ENCODE results near the gene AGAP1. TPM values are rescaled to one million over a fixed set of nuclear protein-coding genes. Genes with fewer than 3 reads are reported as not detected.

Gene AGAP1
- 19.5 and 20.9 TPM in 2 replicates for total RNA-seq
- polyA plus RNA-seq, result 10.2 and 10.8 TPM in 2 replicates
- 7.8 and 8.3 TPM in 2 replicates for polyA plus RNA-seq (2011; cell fraction: cytosol; rRNA removed)
- 14.8 and 17.7 TPM in 2 replicates for polyA plus RNA-seq (2011; cell fraction: nucleus; rRNA removed)
- 8.5 and 9.4 TPM in 2 replicates for polyA plus RNA-seq (2012)
- polyA minus RNA-seq, result 34.2 and 41.8 TPM in 2 replicates
- polyA minus RNA-seq (2011; cell fraction: cytosol; rRNA and poly(A)+ RNA removed), result 19.9 TPM
- polyA minus RNA-seq (2011; cell fraction: nucleus; rRNA and poly(A)+ RNA removed), result 45.6 and 48.1 TPM in 2 replicates
- Bru-seq, nascent RNA, result percentile 65 among the genes with signal in this experiment
- BruChase-seq, experiment 1, labeled RNA remaining after a 6-hour chase, result percentile 62 among the genes with signal in this experiment
- BruChase-seq, experiment 2, labeled RNA remaining after a 2-hour chase, result percentile 65 among the genes with signal in this experiment
- long read RNA-seq, full-length matches to known transcripts, result 1 of 10 reads
- long read RNA-seq, partial matches to known transcripts, result 2 of 10 reads
- long read RNA-seq, other reads (novel, unspliced or antisense), result 7 of 10 reads

DNA sequence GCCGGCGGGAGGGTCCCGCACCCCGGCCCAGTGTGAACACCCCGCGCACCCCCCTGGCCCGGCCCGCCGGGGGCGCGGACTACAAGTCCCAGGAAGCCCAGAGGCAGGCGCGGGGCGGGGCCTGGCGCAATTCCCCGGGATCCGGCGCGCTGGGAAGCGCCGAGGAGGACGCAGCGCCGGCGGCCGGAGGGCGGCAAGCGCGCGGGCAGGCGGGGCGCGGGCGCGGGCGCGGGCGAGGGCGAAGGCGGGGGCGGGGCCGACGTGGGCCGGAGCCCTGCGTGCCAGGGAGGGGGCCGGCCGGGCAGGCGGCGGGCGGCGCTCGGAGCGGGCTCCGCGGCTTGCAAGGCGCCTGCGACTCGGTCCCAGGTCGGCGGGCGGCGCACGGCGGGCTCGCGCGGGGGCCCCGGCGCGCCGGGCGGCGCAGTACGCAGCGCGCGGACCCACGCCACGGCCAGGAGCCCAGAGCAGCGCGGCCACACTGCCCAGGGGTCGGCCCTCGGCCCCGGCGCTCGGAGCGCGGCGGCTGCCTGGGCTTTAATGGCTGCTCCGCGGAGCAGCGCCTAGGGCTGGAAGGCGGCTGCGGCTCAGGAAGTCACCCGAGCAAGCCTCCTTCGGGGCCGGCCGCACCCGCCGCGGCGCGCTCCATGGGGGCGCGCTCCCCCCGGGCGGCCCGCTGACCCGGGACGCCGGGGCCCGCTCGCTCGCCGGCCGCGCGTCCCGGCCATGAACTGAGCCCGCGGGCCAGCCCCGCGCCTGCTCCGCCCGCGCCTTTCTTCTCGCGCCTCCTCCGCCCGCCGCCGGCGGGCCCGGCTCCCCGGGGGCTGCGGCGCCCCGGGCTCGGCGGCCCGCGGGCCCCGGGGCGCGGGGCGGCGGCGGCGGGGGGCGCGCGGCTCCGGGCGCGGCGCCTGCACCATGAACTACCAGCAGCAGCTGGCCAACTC is at the start of gene AGAP1:
Gene AGAP1 (plus strand): TSS at position 269 of the 941 bp plus-strand sequence.
- peak within 1 kb of the TSS; percentile 92 for H3K4me2 ChIP-seq (ENCODE audit: insufficient read depth, low read length)
- H3K4me1 ChIP-seq (ENCODE audit: control insufficient read depth, extremely low read depth, insufficient read depth, low read length), result peaks cover 11% of the 10 kb centered on the region
- BruUV-seq (replicated peaks), result no TSS peak
- peaks cover 23% of the 10 kb centered on the region for H3K79me2 ChIP-seq (ENCODE audit: control insufficient read depth, insufficient read depth, low read length)
- ChIA-PET POLR2A (no interaction called here), CTCF (interaction anchor here (0.6 to 1.5 kb wide), 5 partner anchors 58 to 360 kb away, joined by 3 to 6 read pairs (median 3); no protein-coding TSS in a partner anchor)
- DNase-seq (ENCODE audit: low read depth, low spot score) (peak; percentile 83), FAIRE-seq (peak; percentile 82)
- H3K27me3 ChIP-seq (ENCODE audit: control insufficient read depth in 2 of 2, insufficient read depth in 2 of 2, low read length in 2 of 2), result no peaks in the 10 kb centered on the region
- peak within 1 kb of the TSS; percentile 41 for H3K9ac ChIP-seq (replicated peaks; ENCODE audit: extremely low read depth, insufficient read depth, low read length)
- peak; percentile 52 for TF ChIP-seq POLR2AphosphoS5 (IDR thresholded peaks at IDR 0.05; ENCODE audit: insufficient read depth, low read depth, low read length)
- no peak for TF ChIP-seq EZH2 (IDR thresholded peaks at IDR 0.05; ENCODE audit: borderline replicate concordance, low read depth, low read length, severe bottlenecking)
- no peak for TF ChIP-seq MYC (IDR thresholded peaks at IDR 0.05; ENCODE audit: low read depth, low read length)
- peak; percentile 52 for TF ChIP-seq POLR2A (IDR thresholded peaks at IDR 0.05; ENCODE audit: low read depth, low read length)
- H3K9me3 ChIP-seq (replicated peaks; ENCODE audit: control insufficient read depth, insufficient read depth, low read length), result no peaks in the 10 kb centered on the region
- intact Hi-C loops (cut with micrococcal nuclease), result loop anchor here (1.0 to 10.0 kb wide), 7 partner anchors 58 to 683 kb away; no protein-coding TSS in a partner anchor
- peak within 1 kb of the TSS; percentile 43 to 56 (median 47) for H3K4me3 ChIP-seq (replicated peaks in 1 of 3; ENCODE audit: insufficient read depth in 1 of 3, low read depth in 1 of 3, low read length in 3 of 3)
- no peaks in the 10 kb centered on the region for H4K20me1 ChIP-seq (replicated peaks; ENCODE audit: control insufficient read depth, extremely low read depth, insufficient read depth, low read length)
- H3K27ac ChIP-seq (ENCODE audit: insufficient read depth, low read depth, low read length), result peak within 1 kb of the TSS; percentile 38
- H3K9me1 ChIP-seq (replicated peaks; ENCODE audit: control insufficient read depth, extremely low read depth, insufficient read depth, low read length), result no peaks in the 10 kb centered on the region
- peak within 1 kb of the TSS; percentile 93 for H2AFZ ChIP-seq (ENCODE audit: low read depth, low read length)
- H3K36me3 ChIP-seq (ENCODE audit: control insufficient read depth in 2 of 2, extremely low read depth in 1 of 2, insufficient read depth in 2 of 2, low read length in 2 of 2), result no peaks in the 10 kb centered on the region
- dilution Hi-C loops (cut with MboI; ENCODE audit: extremely low pct_ligation_motif_present, low sequenced_read_pairs), result no loop called here

Measured in endothelial cell of umbilical vein (primary cell).